Skeletal muscle cell (primary cell): ENCODE results near the gene NBPF11.
A peak's percentile ranks its signal among the peaks of the same experiment; 100 is the strongest.
"Not testable (repeated sequence)": the region's sequence is repeated elsewhere in the genome, so short reads cannot be mapped to it uniquely, and the experiment has no call there.

Experiments
- DNase-seq: peaks from one replicate; pipeline ENCODE4 v3.0.0-alpha.2; 2010; ENCODE audit warnings: low read depth
- H3K4me3 ChIP-seq: 2 replicates; pipeline ENCODE4 v1.5.1; 2011; ENCODE audit warnings: low read depth, mild to moderate bottlenecking, control low read depth, low read length, moderate library complexity

The NBPF11 gene

GRCh38 chr1:148151911-148152656 lies at the start of gene NBPF11:
Gene NBPF11 (minus strand): TSS chr1:148152281. CDS start chr1:148127003, 25,278 bp downstream.
- peak; percentile 22 for DNase-seq
- H3K4me3 ChIP-seq: peak within 1 kb of the TSS; percentile 58

GRCh38 chr1:148197396-148197795 lies 45.3 kb upstream of the NBPF11 start:
- H3K4me3 ChIP-seq, DNase-seq: not testable (repeated sequence)

GRCh38 chr1:148196949-148197348 lies 44.9 kb upstream of the NBPF11 start:
- not testable (repeated sequence) for DNase-seq, H3K4me3 ChIP-seq

- not testable (repeated sequence) for H3K4me3 ChIP-seq, DNase-seq
These were observed 43.0 kb upstream of the NBPF11 start for GRCh38 chr1:148195115-148195514.

GRCh38 chr1:148188768-148189167 lies 36.7 kb upstream of the NBPF11 start:
- not testable (repeated sequence) for DNase-seq, H3K4me3 ChIP-seq

GRCh38 chr1:148178682-148179081 lies 26.6 kb upstream of the NBPF11 start:
- H3K4me3 ChIP-seq, DNase-seq: not testable (repeated sequence)

- DNase-seq, H3K4me3 ChIP-seq: not testable (repeated sequence)
These were observed 23.3 kb upstream of the NBPF11 start for GRCh38 chr1:148175414-148175813.

GRCh38 chr1:148171995-148172394 lies 19.9 kb upstream of the NBPF11 start:
- DNase-seq, H3K4me3 ChIP-seq: not testable (repeated sequence)

GRCh38 chr1:148166558-148167492 lies 14.7 kb upstream of the NBPF11 start:
- no peak for DNase-seq
- H3K4me3 ChIP-seq: no peak overlapping the region

- no peak for DNase-seq
- no peak overlapping the region for H3K4me3 ChIP-seq
These were observed 10.3 kb upstream of the NBPF11 start for GRCh38 chr1:148162363-148162762.

- no peak for DNase-seq
- no peak overlapping the region for H3K4me3 ChIP-seq
These were observed 9.2 kb upstream of the NBPF11 start for GRCh38 chr1:148161053-148161901.

- no peak for DNase-seq
- no peak overlapping the region for H3K4me3 ChIP-seq
These were observed 8.4 kb upstream of the NBPF11 start for GRCh38 chr1:148160343-148161052.

GRCh38 chr1:148160048-148160342 lies 7.9 kb upstream of the NBPF11 start:
- no peak for DNase-seq
- no peak overlapping the region for H3K4me3 ChIP-seq

GRCh38 chr1:148158341-148159003 lies 6.4 kb upstream of the NBPF11 start:
- DNase-seq: no peak
- no peak overlapping the region for H3K4me3 ChIP-seq

GRCh38 chr1:148157803-148158202 lies 5.7 kb upstream of the NBPF11 start:
- not testable (repeated sequence) for DNase-seq, H3K4me3 ChIP-seq

- DNase-seq, H3K4me3 ChIP-seq: not testable (repeated sequence)
These were observed 3.6 kb upstream of the NBPF11 start for GRCh38 chr1:148155494-148156275.

GRCh38 chr1:148152795-148153194 lies 714 bp upstream of the NBPF11 start:
- DNase-seq, H3K4me3 ChIP-seq: not testable (repeated sequence)

- not testable (repeated sequence) for DNase-seq
- H3K4me3 ChIP-seq: peak overlapping the region; percentile 58
These were observed 686 bp downstream of the NBPF11 start for GRCh38 chr1:148151371-148151819.
